Measurements from ENCODE around the gene KIAA1671.

Gene KIAA1671

GRCh38 chr22:24954856-24955255, 2.3 kb downstream of the KIAA1671 start:
- H3K4me3 ChIP-seq (ENCODE audit: low read length) = no peak overlapping the region
- H3K9me3 ChIP-seq (ENCODE audit: control insufficient read depth, low read depth, low read length) = no peaks in the 10 kb centered on the region
- H3K36me3 ChIP-seq (ENCODE audit: control insufficient read depth, low read depth, low read length) = no peaks in the 10 kb centered on the region
- H3K27me3 ChIP-seq (ENCODE audit: control insufficient read depth, insufficient read depth, low read length) = peaks cover 8% of the 10 kb centered on the region
- no peak overlapping the region for H3K27ac ChIP-seq (ENCODE audit: low read length)
- peaks cover 13% of the 10 kb centered on the region for H3K4me1 ChIP-seq (ENCODE audit: control insufficient read depth, low read depth, low read length)
- H3K9ac ChIP-seq (ENCODE audit: low read length) = no peak overlapping the region

GRCh38 chr22:24957043-24957442, 4.5 kb downstream of the KIAA1671 start:
- Histone ChIP-seq H3K9ac (ENCODE audit: low read length) (no peak overlapping the region), H3K4me1 (ENCODE audit: control insufficient read depth, low read depth, low read length) (peaks cover 4% of the 10 kb centered on the region), H3K27me3 (ENCODE audit: control insufficient read depth, insufficient read depth, low read length) (peaks cover 8% of the 10 kb centered on the region), H3K9me3 (ENCODE audit: control insufficient read depth, low read depth, low read length) (no peaks in the 10 kb centered on the region), H3K27ac (ENCODE audit: low read length) (no peak overlapping the region), H3K36me3 (ENCODE audit: control insufficient read depth, low read depth, low read length) (no peaks in the 10 kb centered on the region), H3K4me3 (ENCODE audit: low read length) (no peak overlapping the region)

GRCh38 chr22:24961217-24961844, 8.8 kb downstream of the KIAA1671 start:
- H3K36me3 ChIP-seq (ENCODE audit: control insufficient read depth, low read depth, low read length) = no peaks in the 10 kb centered on the region

DNA sequence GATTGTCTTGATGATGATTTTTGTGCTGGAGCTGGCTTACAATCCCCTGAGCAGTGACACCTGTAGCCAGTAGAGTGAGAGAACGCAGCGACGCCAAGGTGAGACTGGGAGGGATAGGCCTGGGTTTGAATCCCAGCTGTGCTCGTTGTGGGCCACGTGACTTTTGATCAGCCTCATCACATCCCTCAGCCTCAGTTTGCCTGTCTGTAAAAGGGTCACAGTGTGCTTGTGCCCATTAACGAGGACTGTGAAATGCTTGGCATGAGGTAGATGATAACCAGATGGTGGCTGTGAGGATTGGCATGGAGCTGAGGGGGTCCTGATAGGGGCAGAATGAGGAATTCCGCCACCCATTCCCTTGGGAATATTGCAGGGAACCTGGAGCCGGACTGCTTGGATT, 9.6 kb downstream of the KIAA1671 start:
- Histone ChIP-seq H3K27ac (ENCODE audit: low read length) (no peak overlapping the region), H3K36me3 (ENCODE audit: control insufficient read depth, low read depth, low read length) (no peaks in the 10 kb centered on the region), H3K4me1 (ENCODE audit: control insufficient read depth, low read depth, low read length) (no peaks in the 10 kb centered on the region)

More at GRCh38 chr22:24961217-24961844, 8.8 kb downstream of the KIAA1671 start:
- H3K27ac ChIP-seq (ENCODE audit: low read length) = no peak overlapping the region
- H3K9ac ChIP-seq (ENCODE audit: low read length) = no peak overlapping the region
- no peaks in the 10 kb centered on the region for H3K9me3 ChIP-seq (ENCODE audit: control insufficient read depth, low read depth, low read length)
- H3K27me3 ChIP-seq (ENCODE audit: control insufficient read depth, insufficient read depth, low read length) = no peaks in the 10 kb centered on the region
- no peaks in the 10 kb centered on the region for H3K4me1 ChIP-seq (ENCODE audit: control insufficient read depth, low read depth, low read length)
- H3K4me3 ChIP-seq (ENCODE audit: low read length) = no peak overlapping the region

GRCh38 chr22:24962835-24963234, 10.3 kb downstream of the KIAA1671 start:
- Histone ChIP-seq H3K9me3 (ENCODE audit: control insufficient read depth, low read depth, low read length) (no peaks in the 10 kb centered on the region), H3K9ac (ENCODE audit: low read length) (no peak overlapping the region), H3K4me1 (ENCODE audit: control insufficient read depth, low read depth, low read length) (no peaks in the 10 kb centered on the region), H3K27me3 (ENCODE audit: control insufficient read depth, insufficient read depth, low read length) (no peaks in the 10 kb centered on the region), H3K36me3 (ENCODE audit: control insufficient read depth, low read depth, low read length) (no peaks in the 10 kb centered on the region), H3K4me3 (ENCODE audit: low read length) (no peak overlapping the region), H3K27ac (ENCODE audit: low read length) (no peak overlapping the region)

More for the DNA sequence above, 9.6 kb downstream of the KIAA1671 start:
- Histone ChIP-seq H3K4me3 (ENCODE audit: low read length) (no peak overlapping the region), H3K27me3 (ENCODE audit: control insufficient read depth, insufficient read depth, low read length) (no peaks in the 10 kb centered on the region), H3K9me3 (ENCODE audit: control insufficient read depth, low read depth, low read length) (no peaks in the 10 kb centered on the region), H3K9ac (ENCODE audit: low read length) (no peak overlapping the region)

- peaks cover 11% of the 10 kb centered on the region for H3K4me1 ChIP-seq (ENCODE audit: control insufficient read depth, low read depth, low read length)
- H3K36me3 ChIP-seq (ENCODE audit: control insufficient read depth, low read depth, low read length) = no peaks in the 10 kb centered on the region
- no peak overlapping the region for H3K4me3 ChIP-seq (ENCODE audit: low read length)
- H3K27me3 ChIP-seq (ENCODE audit: control insufficient read depth, insufficient read depth, low read length) = no peaks in the 10 kb centered on the region
- H3K9me3 ChIP-seq (ENCODE audit: control insufficient read depth, low read depth, low read length) = no peaks in the 10 kb centered on the region
- H3K27ac ChIP-seq (ENCODE audit: low read length) = no peak overlapping the region
- no peak overlapping the region for H3K9ac ChIP-seq (ENCODE audit: low read length)
These were observed 11.9 kb downstream of the KIAA1671 start for GRCh38 chr22:24964441-24964840.

- H3K4me1 ChIP-seq (ENCODE audit: control insufficient read depth, low read depth, low read length) = peaks cover 21% of the 10 kb centered on the region
- H3K36me3 ChIP-seq (ENCODE audit: control insufficient read depth, low read depth, low read length) = no peaks in the 10 kb centered on the region
- no peak overlapping the region for H3K9ac ChIP-seq (ENCODE audit: low read length)
- H3K4me3 ChIP-seq (ENCODE audit: low read length) = no peak overlapping the region
- H3K9me3 ChIP-seq (ENCODE audit: control insufficient read depth, low read depth, low read length) = no peaks in the 10 kb centered on the region
- no peak overlapping the region for H3K27ac ChIP-seq (ENCODE audit: low read length)
- no peaks in the 10 kb centered on the region for H3K27me3 ChIP-seq (ENCODE audit: control insufficient read depth, insufficient read depth, low read length)
These were observed 13.5 kb downstream of the KIAA1671 start for GRCh38 chr22:24965822-24966626.

DNA sequence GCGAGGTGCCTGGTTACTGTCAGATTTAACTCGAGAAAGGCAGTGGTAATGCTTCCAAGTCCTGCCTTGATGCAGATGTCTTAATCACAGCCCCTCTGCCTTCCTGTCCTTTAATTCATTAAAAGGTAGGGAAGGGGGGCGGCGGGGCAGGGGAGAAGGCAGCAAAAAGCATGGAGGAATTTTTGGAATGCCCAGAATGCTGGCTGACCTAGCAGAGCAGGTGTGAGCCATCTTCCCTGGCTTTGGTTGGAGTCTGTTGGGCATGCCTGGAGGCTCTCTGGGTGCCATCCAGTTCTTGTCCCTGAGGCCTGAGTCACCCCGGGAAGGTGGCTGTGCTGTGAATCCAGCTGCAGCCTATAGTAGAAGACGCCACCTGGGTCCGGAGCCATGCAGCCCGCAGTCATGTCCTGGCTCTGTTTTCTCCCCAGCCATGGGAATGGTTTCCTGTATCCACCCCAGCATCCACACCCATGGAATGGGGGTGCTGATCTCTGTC, 15.6 kb downstream of the KIAA1671 start:
- H3K27me3 ChIP-seq (ENCODE audit: control insufficient read depth, insufficient read depth, low read length) = no peaks in the 10 kb centered on the region
- H3K36me3 ChIP-seq (ENCODE audit: control insufficient read depth, low read depth, low read length) = no peaks in the 10 kb centered on the region
- H3K4me1 ChIP-seq (ENCODE audit: control insufficient read depth, low read depth, low read length) = peaks cover 21% of the 10 kb centered on the region
- H3K27ac ChIP-seq (ENCODE audit: low read length) = peak overlapping the region; percentile 18
- H3K9me3 ChIP-seq (ENCODE audit: control insufficient read depth, low read depth, low read length) = no peaks in the 10 kb centered on the region
- H3K9ac ChIP-seq (ENCODE audit: low read length) = no peak overlapping the region
- no peak overlapping the region for H3K4me3 ChIP-seq (ENCODE audit: low read length)

DNA sequence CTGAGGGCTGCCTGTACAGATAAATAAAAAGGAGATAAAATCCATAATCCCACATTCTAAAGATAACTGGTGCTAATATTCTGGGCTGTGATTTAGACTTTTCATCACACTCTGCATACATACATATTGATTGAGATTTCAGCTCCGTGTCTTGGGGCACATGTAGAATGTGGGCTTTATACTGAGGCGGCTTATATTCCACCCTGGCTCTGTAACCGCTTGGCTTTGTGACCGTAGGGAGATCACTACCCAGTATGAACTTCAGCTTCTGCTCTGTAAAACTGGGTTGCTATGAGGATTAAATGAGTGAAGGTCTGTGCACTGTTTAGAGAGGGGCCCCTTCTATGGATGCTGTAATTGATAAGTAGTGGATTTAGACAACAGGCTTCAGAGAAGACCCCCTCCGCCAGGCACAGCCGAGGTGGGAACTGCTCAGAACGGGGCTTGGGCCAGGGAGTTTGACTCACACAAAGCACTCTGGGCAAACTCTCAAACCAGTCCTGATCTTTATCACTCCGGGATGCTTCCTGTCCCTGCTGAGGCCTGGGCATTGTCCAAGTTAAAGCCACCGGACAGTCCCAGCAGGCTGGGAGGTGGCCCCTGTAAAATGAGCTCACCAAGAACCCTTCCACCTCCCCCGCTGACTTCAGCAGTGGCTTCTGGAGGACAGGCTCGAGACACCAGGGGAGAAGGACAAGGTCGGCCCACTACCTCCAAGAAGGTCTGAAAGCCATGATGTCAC, 17.2 kb downstream of the KIAA1671 start:
- H3K9me3 ChIP-seq (ENCODE audit: control insufficient read depth, low read depth, low read length) = no peaks in the 10 kb centered on the region
- H3K9ac ChIP-seq (ENCODE audit: low read length) = no peak overlapping the region

DNA sequence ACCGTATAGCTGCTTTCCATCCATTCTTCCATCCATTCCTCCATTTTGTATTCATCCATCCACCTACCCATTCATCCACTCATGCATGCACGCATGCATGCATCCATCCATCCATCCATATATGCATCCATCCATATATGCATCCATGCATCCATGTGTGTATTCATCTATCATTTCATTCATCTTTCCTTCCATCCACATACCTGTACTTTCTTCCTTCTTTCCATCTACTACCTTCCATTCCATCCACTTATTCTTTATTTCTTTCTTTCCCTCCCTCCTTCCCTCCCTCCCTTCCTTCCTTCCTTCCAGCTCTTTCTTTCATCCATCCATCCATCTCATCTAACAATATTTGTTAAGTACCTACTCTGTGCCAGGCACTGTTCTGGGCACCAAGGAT, 19.9 kb downstream of the KIAA1671 start:
- H3K27me3 ChIP-seq (ENCODE audit: control insufficient read depth, insufficient read depth, low read length) = no peaks in the 10 kb centered on the region
- no peak overlapping the region for H3K9ac ChIP-seq (ENCODE audit: low read length)
- H3K4me1 ChIP-seq (ENCODE audit: control insufficient read depth, low read depth, low read length) = peaks cover 38% of the 10 kb centered on the region
- H3K9me3 ChIP-seq (ENCODE audit: control insufficient read depth, low read depth, low read length) = no peaks in the 10 kb centered on the region
- H3K4me3 ChIP-seq (ENCODE audit: low read length) = no peak overlapping the region
- H3K27ac ChIP-seq (ENCODE audit: low read length) = no peak overlapping the region
- no peaks in the 10 kb centered on the region for H3K36me3 ChIP-seq (ENCODE audit: control insufficient read depth, low read depth, low read length)

More for the DNA sequence above, 17.2 kb downstream of the KIAA1671 start:
- Histone ChIP-seq H3K27me3 (ENCODE audit: control insufficient read depth, insufficient read depth, low read length) (no peaks in the 10 kb centered on the region), H3K4me3 (ENCODE audit: low read length) (peak overlapping the region; percentile 13), H3K27ac (ENCODE audit: low read length) (no peak overlapping the region), H3K36me3 (ENCODE audit: control insufficient read depth, low read depth, low read length) (no peaks in the 10 kb centered on the region), H3K4me1 (ENCODE audit: control insufficient read depth, low read depth, low read length) (peaks cover 21% of the 10 kb centered on the region)

DNA sequence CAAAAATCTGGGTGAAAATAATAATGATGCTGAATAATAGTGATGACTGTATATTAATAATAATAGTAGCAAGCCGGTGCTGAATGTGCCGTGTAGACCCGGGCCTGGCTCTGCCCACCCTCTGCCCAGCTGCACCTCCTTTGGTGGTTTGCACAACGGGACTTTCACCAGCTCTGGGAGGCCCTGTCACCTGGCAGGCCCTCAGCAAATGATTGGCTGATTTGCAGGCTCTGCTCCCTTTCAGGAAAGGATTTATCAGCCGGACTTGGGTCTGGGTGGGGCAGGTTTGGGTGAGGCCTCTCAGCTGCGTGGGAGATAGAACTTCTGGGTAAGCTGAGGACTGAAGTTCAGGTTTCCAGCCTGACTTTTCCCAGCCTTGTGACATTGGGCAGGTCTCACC, 21.4 kb downstream of the KIAA1671 start:
- no peak overlapping the region for H3K9ac ChIP-seq (ENCODE audit: low read length)
- no peaks in the 10 kb centered on the region for H3K36me3 ChIP-seq (ENCODE audit: control insufficient read depth, low read depth, low read length)
- H3K4me3 ChIP-seq (ENCODE audit: low read length) = no peak overlapping the region
- H3K27ac ChIP-seq (ENCODE audit: low read length) = no peak overlapping the region
- no peaks in the 10 kb centered on the region for H3K9me3 ChIP-seq (ENCODE audit: control insufficient read depth, low read depth, low read length)
- H3K27me3 ChIP-seq (ENCODE audit: control insufficient read depth, insufficient read depth, low read length) = no peaks in the 10 kb centered on the region
- H3K4me1 ChIP-seq (ENCODE audit: control insufficient read depth, low read depth, low read length) = peaks cover 36% of the 10 kb centered on the region
